ENCODE data around the gene ANGPT4. TPM values are rescaled to one million over a fixed set of nuclear protein-coding genes. Genes with fewer than 3 reads are reported as not detected.

The ANGPT4 gene
- total and polyA plus RNA-seq, 2 of the 8 experiments (the other 6 are each of a cell fraction or from before 2014, with no cell fraction given), result 0.07 to 0.33 TPM

- TF ChIP-seq JUN (IDR thresholded peaks at IDR 0.05; ENCODE audit: low read depth, low read length) (no peak), ZNF274 (IDR thresholded peaks at IDR 0.05; ENCODE audit: borderline replicate concordance, extremely low read depth, low read length) (no peak), FOSL1 (IDR thresholded peaks at IDR 0.05; ENCODE audit: insufficient read depth, low read depth, low read length) (no peak), SRF (IDR thresholded peaks at IDR 0.05; ENCODE audit: low read depth, low read length) (no peak), RFX5 (IDR thresholded peaks at IDR 0.05; ENCODE audit: borderline replicate concordance, low read depth, low read length) (no peak), PHF8 (conservative IDR thresholded peaks at IDR 0.05; ENCODE audit: low read depth, low read length) (no peak), SP4 (IDR thresholded peaks at IDR 0.05; ENCODE audit: low read length) (no peak), CHD1 (IDR thresholded peaks at IDR 0.05; ENCODE audit: low read depth, low read length) (no peak), GTF2F1 (IDR thresholded peaks at IDR 0.05; ENCODE audit: borderline replicate concordance, low read depth, low read length) (no peak)
Measured at GRCh38 chr20:958936-959815, 43.0 kb upstream of the ANGPT4 start (continued).
